ENCODE data around the gene DAD1. TPM values are rescaled to one million over a fixed set of nuclear protein-coding genes. Genes with fewer than 3 reads are reported as not detected.

Gene DAD1
- total and polyA plus RNA-seq, 9 donors: 117 to 310 (median 143) TPM

DNA sequence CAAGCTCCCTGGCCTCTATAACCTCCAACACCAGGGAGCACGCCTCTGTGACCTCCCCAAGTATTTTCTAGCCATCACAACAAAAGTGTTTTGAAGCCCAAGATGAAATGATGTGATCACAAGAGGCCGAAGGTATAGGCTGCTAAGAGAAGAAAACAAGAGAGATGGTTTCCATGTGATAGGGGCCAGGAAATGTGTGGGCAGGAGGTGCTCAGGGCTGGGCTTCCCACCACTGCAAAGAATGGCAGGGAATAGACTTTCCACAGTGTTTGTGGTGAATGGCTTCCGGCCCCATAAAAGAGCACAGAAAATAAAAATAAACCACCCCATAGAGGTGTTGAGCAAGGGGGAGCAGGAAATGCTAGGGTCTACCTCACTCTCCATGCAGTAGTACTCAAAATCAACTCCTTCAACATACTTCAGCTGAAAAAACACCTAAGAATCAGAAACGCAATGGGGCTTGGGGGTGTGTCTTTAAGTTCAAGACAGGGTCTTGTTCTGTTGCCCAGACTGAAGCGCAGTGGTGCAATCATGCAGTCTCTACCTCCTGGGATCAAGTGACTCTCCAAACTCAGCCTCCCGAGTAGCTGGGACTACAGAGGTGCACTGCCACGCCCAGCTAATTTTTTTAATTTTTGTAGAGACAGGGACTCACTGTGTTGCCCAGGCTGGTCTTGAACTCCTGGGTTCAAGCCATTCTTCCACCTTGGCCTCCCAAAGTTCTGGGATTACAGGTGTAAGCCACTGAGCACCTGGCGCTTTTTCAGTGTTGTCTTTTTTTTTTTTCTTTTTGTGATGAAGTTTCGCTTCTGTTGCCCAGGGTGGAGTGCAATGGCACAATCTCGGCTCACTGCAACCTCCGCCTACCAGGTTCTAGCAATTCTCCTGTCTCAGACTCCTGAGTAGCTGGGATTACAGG, 27.1 kb downstream of the DAD1 start:
- TF ChIP-seq EP300 (IDR thresholded peaks at IDR 0.05) (no peak), POLR2A (IDR thresholded peaks at IDR 0.05) (no peak)
- TF ChIP-seq, protein P1, sequence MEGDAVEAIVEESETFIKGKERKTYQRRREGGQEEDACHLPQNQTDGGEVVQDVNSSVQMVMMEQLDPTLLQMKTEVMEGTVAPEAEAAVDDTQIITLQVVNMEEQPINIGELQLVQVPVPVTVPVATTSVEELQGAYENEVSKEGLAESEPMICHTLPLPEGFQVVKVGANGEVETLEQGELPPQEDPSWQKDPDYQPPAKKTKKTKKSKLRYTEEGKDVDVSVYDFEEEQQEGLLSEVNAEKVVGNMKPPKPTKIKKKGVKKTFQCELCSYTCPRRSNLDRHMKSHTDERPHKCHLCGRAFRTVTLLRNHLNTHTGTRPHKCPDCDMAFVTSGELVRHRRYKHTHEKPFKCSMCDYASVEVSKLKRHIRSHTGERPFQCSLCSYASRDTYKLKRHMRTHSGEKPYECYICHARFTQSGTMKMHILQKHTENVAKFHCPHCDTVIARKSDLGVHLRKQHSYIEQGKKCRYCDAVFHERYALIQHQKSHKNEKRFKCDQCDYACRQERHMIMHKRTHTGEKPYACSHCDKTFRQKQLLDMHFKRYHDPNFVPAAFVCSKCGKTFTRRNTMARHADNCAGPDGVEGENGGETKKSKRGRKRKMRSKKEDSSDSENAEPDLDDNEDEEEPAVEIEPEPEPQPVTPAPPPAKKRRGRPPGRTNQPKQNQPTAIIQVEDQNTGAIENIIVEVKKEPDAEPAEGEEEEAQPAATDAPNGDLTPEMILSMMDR (IDR thresholded peaks at IDR 0.05): no peak
- intact Hi-C loops (cut with DNase I): loop anchor here in 2 of 4 donors (10.0 kb wide), 2 partner anchors 283 to 293 kb away; no protein-coding TSS in a partner anchor
- Histone ChIP-seq H3K27me3 (no peaks in the 10 kb centered on the region), H3K4me1 (ENCODE audit: insufficient read depth) (no peaks in the 10 kb centered on the region), H3K9me3 (no peaks in the 10 kb centered on the region), H3K4me3 (no peak overlapping the region), H3K36me3 (no peaks in the 10 kb centered on the region), H3K27ac (no peak overlapping the region)
- 79 to 85% (median 82%) methylated on average over 11 of the region's 11 CpGs for WGBS, 3 donors
- DNase-seq: no peak

GRCh38 chr14:22561366-22561660, 27.7 kb downstream of the DAD1 start:
- Histone ChIP-seq H3K4me3 (no peak overlapping the region), H3K9me3 (no peaks in the 10 kb centered on the region), H3K4me1 (ENCODE audit: insufficient read depth) (no peaks in the 10 kb centered on the region), H3K36me3 (no peaks in the 10 kb centered on the region), H3K27me3 (no peaks in the 10 kb centered on the region), H3K27ac (no peak overlapping the region)
- TF ChIP-seq POLR2A (IDR thresholded peaks at IDR 0.05) (no peak), EP300 (IDR thresholded peaks at IDR 0.05) (no peak)
- TF ChIP-seq, protein P1 (IDR thresholded peaks at IDR 0.05): no peak
- WGBS, 3 donors: 67 to 76% (median 68%) methylated on average over 3 of the region's 3 CpGs
- no peak for DNase-seq
- intact Hi-C loops (cut with DNase I): loop anchor here in 2 of 4 donors (10.0 kb wide), 2 partner anchors 283 to 293 kb away; no protein-coding TSS in a partner anchor

DNA sequence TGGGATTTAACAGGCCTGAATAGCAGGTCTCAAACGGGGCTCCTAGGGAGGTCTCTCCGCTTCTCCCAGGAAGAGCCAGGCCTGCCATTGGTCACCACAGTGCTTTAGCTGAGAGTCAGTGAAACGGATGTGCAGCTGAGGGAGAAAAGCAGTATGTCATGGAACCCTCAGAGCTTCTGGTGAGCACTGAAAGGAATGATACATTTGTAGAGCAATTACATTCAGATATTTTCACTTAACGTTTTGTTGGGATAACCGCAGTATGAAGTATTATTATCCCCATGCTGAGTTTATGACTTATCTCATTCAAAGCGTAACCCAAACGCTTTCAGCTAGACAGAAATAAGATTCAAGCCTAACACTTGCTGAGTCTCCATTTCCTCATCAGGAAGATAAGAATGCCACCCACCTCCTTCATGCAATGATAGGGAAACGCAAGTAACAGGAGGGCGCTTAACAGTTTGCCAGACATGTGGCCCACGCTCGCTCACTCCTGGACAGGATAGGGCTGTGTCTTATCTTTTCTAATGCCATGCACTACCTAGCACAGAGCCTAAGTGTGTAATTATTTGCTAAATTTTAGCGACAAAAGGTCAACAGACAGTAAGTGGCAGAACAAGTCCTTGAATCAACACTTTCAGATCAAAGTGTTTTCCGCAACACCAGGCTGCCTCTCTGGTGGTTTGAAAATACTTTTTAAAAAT, 28.2 kb downstream of the DAD1 start:
- Histone ChIP-seq H3K27ac (no peak overlapping the region), H3K4me1 (ENCODE audit: insufficient read depth) (no peaks in the 10 kb centered on the region)

GRCh38 chr14:22559041-22559440, 30.0 kb downstream of the DAD1 start:
- Histone ChIP-seq H3K4me3 (no peak overlapping the region), H3K27me3 (no peaks in the 10 kb centered on the region), H3K4me1 (ENCODE audit: insufficient read depth) (no peaks in the 10 kb centered on the region), H3K36me3 (no peaks in the 10 kb centered on the region), H3K9me3 (no peaks in the 10 kb centered on the region), H3K27ac (no peak overlapping the region)
- intact Hi-C loops (cut with DNase I): loop anchor here in 1 of 4 donors (10.0 kb wide), 1 partner anchor 96 kb away; no protein-coding TSS in a partner anchor
- WGBS, 3 donors: 85 to 89% (median 86%) methylated on average over 1 of the region's 1 CpG
- TF ChIP-seq EP300 (IDR thresholded peaks at IDR 0.05): no peak
- no peak for TF ChIP-seq POLR2A (IDR thresholded peaks at IDR 0.05)
- TF ChIP-seq, protein P1 (IDR thresholded peaks at IDR 0.05): no peak
- DNase-seq: no peak

More for the DNA sequence above, 28.2 kb downstream of the DAD1 start:
- no peaks in the 10 kb centered on the region for H3K27me3 ChIP-seq
- no peak for DNase-seq
- intact Hi-C loops (cut with DNase I): loop anchor here in 2 of 4 donors (10.0 kb wide), 2 partner anchors 284 to 294 kb away; no protein-coding TSS in a partner anchor
- no peaks in the 10 kb centered on the region for H3K9me3 ChIP-seq
- WGBS, 3 donors: 63 to 76% (median 66%) methylated on average over 13 of the region's 13 CpGs
- TF ChIP-seq, protein P1 (IDR thresholded peaks at IDR 0.05): no peak
- no peak for TF ChIP-seq EP300 (IDR thresholded peaks at IDR 0.05)
- no peaks in the 10 kb centered on the region for H3K36me3 ChIP-seq
- H3K4me3 ChIP-seq: no peak overlapping the region
